22Rv1 (cell line): ENCODE results near the gene LIMCH1.
"Not testable (repeated sequence)": the region's sequence is repeated elsewhere in the genome, so short reads cannot be mapped to it uniquely, and the experiment has no call there.

ENCODE experiments used
- H3K27ac ChIP-seq: fragments of 450-650 bp; 2 replicates; pipeline ENCODE4 v1.5.1; 2017
- ZFX ChIP-seq: fragments of 450-650 bp; IDR thresholded peaks from 2 replicates; pipeline ENCODE4 v1.6.1; 2017; ENCODE audit warnings: antibody characterized with exemption, borderline replicate concordance
- TF ChIP-seq, protein P1 (sequence below): fragments of 450-650 bp; IDR thresholded peaks from 2 replicates; pipeline ENCODE4 v1.5.1; 2017; ENCODE audit warnings: mild to moderate bottlenecking

Gene LIMCH1

GRCh38 chr4:41703785-41704184, 165.8 kb downstream of the LIMCH1 start:
- H3K27ac ChIP-seq, result no peak overlapping the region
- TF ChIP-seq, protein P1, sequence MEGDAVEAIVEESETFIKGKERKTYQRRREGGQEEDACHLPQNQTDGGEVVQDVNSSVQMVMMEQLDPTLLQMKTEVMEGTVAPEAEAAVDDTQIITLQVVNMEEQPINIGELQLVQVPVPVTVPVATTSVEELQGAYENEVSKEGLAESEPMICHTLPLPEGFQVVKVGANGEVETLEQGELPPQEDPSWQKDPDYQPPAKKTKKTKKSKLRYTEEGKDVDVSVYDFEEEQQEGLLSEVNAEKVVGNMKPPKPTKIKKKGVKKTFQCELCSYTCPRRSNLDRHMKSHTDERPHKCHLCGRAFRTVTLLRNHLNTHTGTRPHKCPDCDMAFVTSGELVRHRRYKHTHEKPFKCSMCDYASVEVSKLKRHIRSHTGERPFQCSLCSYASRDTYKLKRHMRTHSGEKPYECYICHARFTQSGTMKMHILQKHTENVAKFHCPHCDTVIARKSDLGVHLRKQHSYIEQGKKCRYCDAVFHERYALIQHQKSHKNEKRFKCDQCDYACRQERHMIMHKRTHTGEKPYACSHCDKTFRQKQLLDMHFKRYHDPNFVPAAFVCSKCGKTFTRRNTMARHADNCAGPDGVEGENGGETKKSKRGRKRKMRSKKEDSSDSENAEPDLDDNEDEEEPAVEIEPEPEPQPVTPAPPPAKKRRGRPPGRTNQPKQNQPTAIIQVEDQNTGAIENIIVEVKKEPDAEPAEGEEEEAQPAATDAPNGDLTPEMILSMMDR, result no peak

GRCh38 chr4:41709844-41710481, 172.0 kb downstream of the LIMCH1 start:
- TF ChIP-seq, protein P1, result no peak
- TF ChIP-seq ZFX, result no peak
- no peak overlapping the region for H3K27ac ChIP-seq

- not testable (repeated sequence) for H3K27ac ChIP-seq
These were observed 173.7 kb downstream of the LIMCH1 start for GRCh38 chr4:41711654-41712053.

GRCh38 chr4:41712425-41712824, 174.5 kb downstream of the LIMCH1 start:
- H3K27ac ChIP-seq, result no peak overlapping the region
- TF ChIP-seq, protein P1, result no peak
- TF ChIP-seq ZFX, result no peak

DNA sequence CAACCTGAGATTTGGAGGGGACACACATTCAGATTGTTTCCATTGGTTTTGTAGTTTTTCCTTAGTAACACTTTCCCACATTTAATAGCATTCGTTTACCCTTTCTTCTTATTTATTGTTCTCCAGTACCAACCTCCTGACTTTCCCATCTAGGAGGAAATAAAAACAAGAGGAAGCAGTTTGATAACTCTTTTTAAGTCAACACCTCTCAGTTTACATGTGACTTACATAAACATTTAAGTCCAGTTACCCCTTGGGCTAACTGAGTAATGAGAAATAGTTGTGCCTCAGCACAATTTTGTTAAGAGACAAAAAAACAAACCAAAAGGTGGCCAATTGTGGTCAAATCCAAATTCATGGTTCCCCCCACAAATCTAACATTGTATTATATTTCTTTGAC, 175.8 kb downstream of the LIMCH1 start:
- TF ChIP-seq, protein P1, result no peak
- TF ChIP-seq ZFX, result no peak
- no peak overlapping the region for H3K27ac ChIP-seq

DNA sequence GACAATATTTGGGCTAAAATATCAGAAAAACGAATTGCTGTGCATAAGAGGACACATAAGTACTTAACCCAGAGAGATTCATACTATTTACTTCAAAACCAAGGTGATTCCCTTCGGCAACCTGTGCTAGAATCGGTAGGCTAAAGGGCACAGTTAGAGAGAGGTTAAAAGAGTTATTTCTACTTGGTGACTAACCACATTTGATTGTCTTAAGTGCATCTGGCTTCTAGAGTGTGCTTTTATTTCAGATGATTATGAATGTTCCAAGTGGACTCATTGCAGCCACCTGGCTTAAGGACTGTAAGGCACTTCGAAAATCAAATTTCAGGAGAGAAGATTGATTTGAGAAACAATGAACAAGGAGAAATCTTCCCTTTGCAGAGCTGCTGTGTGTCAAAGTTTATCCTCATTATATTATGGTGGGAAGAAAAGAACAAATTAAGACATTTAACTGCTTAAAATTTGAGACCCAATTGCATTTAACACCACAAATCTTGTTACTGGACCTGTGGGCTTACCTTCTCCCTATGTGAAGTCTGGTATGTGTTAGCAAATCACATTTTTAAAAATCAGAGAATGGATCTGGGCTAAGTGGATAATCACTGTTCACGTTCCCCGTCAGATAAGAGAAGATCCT, 176.5 kb downstream of the LIMCH1 start:
- H3K27ac ChIP-seq, result no peak overlapping the region
- TF ChIP-seq, protein P1, result no peak
- TF ChIP-seq ZFX, result no peak

GRCh38 chr4:41715155-41715554, 177.2 kb downstream of the LIMCH1 start:
- H3K27ac ChIP-seq, result no peak overlapping the region

More at GRCh38 chr4:41715155-41715554, 177.2 kb downstream of the LIMCH1 start:
- TF ChIP-seq ZFX, result no peak
- TF ChIP-seq, protein P1, result no peak
